Fibroblast of lung (primary cell): ENCODE data around the gene PRB4.

Experiments used
- EZH2 ChIP-seq: IDR thresholded peaks from 2 replicates; pipeline ENCODE4 v1.5.1; 2012; ENCODE audit warnings: low read length, control low read depth, mild to moderate bottlenecking; ENCODE audit errors: missing control alignments
- TF ChIP-seq, protein P1 (sequence below), 2 donors: IDR thresholded peaks in 1 of 2; conservative IDR thresholded peaks in 1 of 2; 1 replicate in 1 of 2; 2 replicates in 1 of 2; pipeline ENCODE4 v1.5.1; 2011 to 2012; ENCODE audit warnings: low read length in 2 of 2, control low read depth in 1 of 2, inconsistent platforms in 1 of 2, low read depth in 1 of 2, mild to moderate bottlenecking in 1 of 2

DNA sequence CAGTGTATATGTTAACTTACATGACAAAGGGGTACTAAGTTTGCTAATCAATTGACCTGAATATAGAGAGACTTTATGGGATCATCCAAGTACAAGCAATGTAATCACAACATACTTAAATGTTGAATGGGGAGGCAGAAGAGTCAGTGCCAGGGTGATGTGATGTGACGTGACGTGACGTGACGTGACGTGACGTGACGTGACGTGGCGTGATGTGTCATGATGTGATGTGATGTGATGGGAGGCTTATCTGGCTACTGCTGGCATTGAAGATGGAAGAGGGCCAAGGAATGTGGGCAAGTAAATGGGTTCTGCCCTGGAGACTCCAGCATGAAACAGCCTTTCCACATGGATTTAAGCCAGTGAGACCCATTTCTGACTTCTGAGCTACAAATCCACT is 38.2 kb upstream of the PRB4 start:
- TF ChIP-seq, protein P1, sequence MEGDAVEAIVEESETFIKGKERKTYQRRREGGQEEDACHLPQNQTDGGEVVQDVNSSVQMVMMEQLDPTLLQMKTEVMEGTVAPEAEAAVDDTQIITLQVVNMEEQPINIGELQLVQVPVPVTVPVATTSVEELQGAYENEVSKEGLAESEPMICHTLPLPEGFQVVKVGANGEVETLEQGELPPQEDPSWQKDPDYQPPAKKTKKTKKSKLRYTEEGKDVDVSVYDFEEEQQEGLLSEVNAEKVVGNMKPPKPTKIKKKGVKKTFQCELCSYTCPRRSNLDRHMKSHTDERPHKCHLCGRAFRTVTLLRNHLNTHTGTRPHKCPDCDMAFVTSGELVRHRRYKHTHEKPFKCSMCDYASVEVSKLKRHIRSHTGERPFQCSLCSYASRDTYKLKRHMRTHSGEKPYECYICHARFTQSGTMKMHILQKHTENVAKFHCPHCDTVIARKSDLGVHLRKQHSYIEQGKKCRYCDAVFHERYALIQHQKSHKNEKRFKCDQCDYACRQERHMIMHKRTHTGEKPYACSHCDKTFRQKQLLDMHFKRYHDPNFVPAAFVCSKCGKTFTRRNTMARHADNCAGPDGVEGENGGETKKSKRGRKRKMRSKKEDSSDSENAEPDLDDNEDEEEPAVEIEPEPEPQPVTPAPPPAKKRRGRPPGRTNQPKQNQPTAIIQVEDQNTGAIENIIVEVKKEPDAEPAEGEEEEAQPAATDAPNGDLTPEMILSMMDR (conservative IDR thresholded peaks at IDR 0.05 in 1 of 2, IDR thresholded peaks at IDR 0.05 in 1 of 2; ENCODE audit: low read depth in 1 of 2, low read length in 2 of 2), result no peak
- no peak for TF ChIP-seq EZH2
